Endodermal cell (in vitro differentiated cells): ENCODE data around the gene DCP1A. TPM values are rescaled to one million over a fixed set of nuclear protein-coding genes. Genes with fewer than 3 reads are reported as not detected.

Experiments
- DNase-seq: peaks from one replicate; pipeline ENCODE4 v3.0.0-alpha.2; 2017
- H3K27ac ChIP-seq: 2 replicates; pipeline ENCODE4 v1.5.1; 2013; ENCODE audit warnings: mild to moderate bottlenecking, low read depth, low read length, moderate library complexity
- H3K27me3 ChIP-seq: 2 replicates; pipeline ENCODE4 v1.6.1; 2013; ENCODE audit warnings: mild to moderate bottlenecking, low read length, moderate library complexity; ENCODE audit not compliant: insufficient read depth, control insufficient read depth, poor library complexity, severe bottlenecking
- H3K36me3 ChIP-seq: 2 replicates; pipeline ENCODE4 v1.7.0; 2013; ENCODE audit warnings: mild to moderate bottlenecking, low read length, moderate library complexity; ENCODE audit not compliant: control insufficient read depth, insufficient read depth
- H3K4me1 ChIP-seq: one replicate; pipeline ENCODE4 v1.7.0; 2013; ENCODE audit warnings: low read length; ENCODE audit not compliant: control insufficient read depth, insufficient read depth
- H3K4me3 ChIP-seq: 2 replicates; pipeline ENCODE4 v1.5.1; 2013; ENCODE audit warnings: mild to moderate bottlenecking, low read length, moderate library complexity
- H3K9ac ChIP-seq: 2 replicates; pipeline ENCODE4 v1.6.1; 2013; ENCODE audit warnings: mild to moderate bottlenecking, low read length, moderate library complexity; ENCODE audit not compliant: poor library complexity, severe bottlenecking; ENCODE audit errors: extremely low read depth
- H3K9me3 ChIP-seq: 2 replicates; pipeline ENCODE4 v1.6.1; 2013; ENCODE audit warnings: mild to moderate bottlenecking, low read length, moderate library complexity; ENCODE audit not compliant: control insufficient read depth
- H3K27ac Mint-ChIP-seq: 2 replicates; pipeline ENCODE4 v1.8.0; 2020; ENCODE audit warnings: mixed read lengths
- H3K27me3 Mint-ChIP-seq: 2 replicates; pipeline ENCODE4 v1.8.0; 2021; ENCODE audit warnings: mild to moderate bottlenecking, mixed read lengths; ENCODE audit not compliant: insufficient read depth
- H3K36me3 Mint-ChIP-seq: 2 replicates; pipeline ENCODE4 v1.8.0; 2020; ENCODE audit warnings: low read depth, mixed read lengths
- H3K4me1 Mint-ChIP-seq: 2 replicates; pipeline ENCODE4 v1.8.0; 2020; ENCODE audit warnings: mixed read lengths
- H3K4me3 Mint-ChIP-seq: 2 replicates; pipeline ENCODE4 v1.8.0; 2020; ENCODE audit warnings: mild to moderate bottlenecking, moderate library complexity, mixed read lengths
- H3K9me3 Mint-ChIP-seq: 2 replicates; pipeline ENCODE4 v1.8.0; 2020; ENCODE audit warnings: mild to moderate bottlenecking, mixed read lengths
- WGBS, 2 experiments: methylation state at CpG; one replicate each; pipeline versions ENCODE4 v1.1.5 to v1.1.7; 2013; ENCODE audit warnings: missing lambda C conversion rate in 2 of 2, mixed read lengths in 1 of 2; ENCODE audit not compliant: insufficient coverage in 1 of 2, insufficient read length in 1 of 2; 5-methylcytosine and 5-hydroxymethylcytosine counted together
- total RNA-seq, 2 donors: library from RNA; stranded (reverse); fragmentation: NEBNext Ultra II Directional in 1 of 2; extraction: Animal tissue kit (Norgen Biotek cat#: 25700) in 1 of 2; gene quantifications; 2 replicates in 1 of 2; 3 replicates in 1 of 2; pipeline ENCODE4 v1.2.1, GENCODE V29; 2021
- TF ChIP-seq, protein P1 (sequence below): fragments of 200-600 bp; sonication (generic); conservative IDR thresholded peaks from 2 replicates; pipeline ENCODE4 v1.5.0; 2021; ENCODE audit warnings: antibody characterized with exemption, mild to moderate bottlenecking

DCP1A gene
- total RNA-seq, 2 donors from 2014 or later, result 26.8 to 36.3 TPM

DNA sequence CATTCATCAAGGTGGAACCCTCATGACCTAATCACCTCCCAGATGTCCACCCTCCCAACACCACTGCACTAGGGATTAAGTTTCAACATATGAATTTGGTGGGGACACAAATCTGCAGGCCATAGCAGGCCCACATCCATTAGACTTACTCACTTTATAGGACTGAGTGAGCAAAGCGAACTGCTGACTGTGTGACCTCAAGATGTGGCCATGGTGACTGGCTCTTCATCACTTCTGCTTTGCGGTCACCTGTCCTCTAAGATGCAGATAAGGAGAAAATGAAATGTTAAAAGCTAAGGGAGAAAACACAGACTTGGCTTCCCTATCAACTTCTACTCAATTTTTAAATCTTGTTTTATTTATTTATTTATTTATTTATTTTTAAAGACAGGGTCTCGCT lies 14.5 kb upstream of the DCP1A start:
- H3K4me3 Mint-ChIP-seq, result no peak overlapping the region
- H3K27me3 Mint-ChIP-seq, result peaks cover 4% of the 10 kb centered on the region
- H3K4me1 ChIP-seq, result no peaks in the 10 kb centered on the region
- H3K9me3 Mint-ChIP-seq, result peaks cover 9% of the 10 kb centered on the region
- no peak overlapping the region for H3K27ac Mint-ChIP-seq
- H3K36me3 ChIP-seq, result no peaks in the 10 kb centered on the region
- no peaks in the 10 kb centered on the region for H3K9me3 ChIP-seq
- H3K36me3 Mint-ChIP-seq, result no peaks in the 10 kb centered on the region
- TF ChIP-seq, protein P1, sequence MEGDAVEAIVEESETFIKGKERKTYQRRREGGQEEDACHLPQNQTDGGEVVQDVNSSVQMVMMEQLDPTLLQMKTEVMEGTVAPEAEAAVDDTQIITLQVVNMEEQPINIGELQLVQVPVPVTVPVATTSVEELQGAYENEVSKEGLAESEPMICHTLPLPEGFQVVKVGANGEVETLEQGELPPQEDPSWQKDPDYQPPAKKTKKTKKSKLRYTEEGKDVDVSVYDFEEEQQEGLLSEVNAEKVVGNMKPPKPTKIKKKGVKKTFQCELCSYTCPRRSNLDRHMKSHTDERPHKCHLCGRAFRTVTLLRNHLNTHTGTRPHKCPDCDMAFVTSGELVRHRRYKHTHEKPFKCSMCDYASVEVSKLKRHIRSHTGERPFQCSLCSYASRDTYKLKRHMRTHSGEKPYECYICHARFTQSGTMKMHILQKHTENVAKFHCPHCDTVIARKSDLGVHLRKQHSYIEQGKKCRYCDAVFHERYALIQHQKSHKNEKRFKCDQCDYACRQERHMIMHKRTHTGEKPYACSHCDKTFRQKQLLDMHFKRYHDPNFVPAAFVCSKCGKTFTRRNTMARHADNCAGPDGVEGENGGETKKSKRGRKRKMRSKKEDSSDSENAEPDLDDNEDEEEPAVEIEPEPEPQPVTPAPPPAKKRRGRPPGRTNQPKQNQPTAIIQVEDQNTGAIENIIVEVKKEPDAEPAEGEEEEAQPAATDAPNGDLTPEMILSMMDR, result no peak
- H3K9ac ChIP-seq, result no peak overlapping the region
- no peak overlapping the region for H3K27ac ChIP-seq
- no peaks in the 10 kb centered on the region for H3K27me3 ChIP-seq
- no peak overlapping the region for H3K4me3 ChIP-seq
- DNase-seq, result no peak
- H3K4me1 Mint-ChIP-seq, result no peaks in the 10 kb centered on the region
- WGBS, 2 experiments, result 97 to 100% methylated on average over 1 to 3 of the region's 3 CpGs

DNA sequence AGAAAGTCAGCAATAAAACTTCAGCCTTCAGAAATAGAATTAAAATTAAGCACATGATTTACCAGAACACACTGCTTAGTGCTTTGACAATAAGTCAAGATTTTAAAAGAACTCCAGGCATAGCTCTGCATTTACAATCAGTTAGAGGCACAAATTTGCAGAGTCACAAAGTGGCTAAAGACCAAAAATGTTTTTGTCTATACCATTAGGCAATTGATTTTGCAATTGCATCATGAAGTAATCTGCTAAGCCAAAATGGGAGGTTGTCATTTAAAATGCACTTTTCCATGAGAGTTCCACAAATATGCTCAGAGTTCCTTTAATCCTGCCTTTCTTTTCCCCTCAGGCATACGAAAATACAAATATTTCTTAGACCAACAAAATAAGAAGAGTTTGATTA lies 10.1 kb upstream of the DCP1A start:
- Mint-ChIP-seq H3K36me3 (no peaks in the 10 kb centered on the region), H3K27ac (no peak overlapping the region), H3K4me3 (no peak overlapping the region), H3K9me3 (peaks cover 5% of the 10 kb centered on the region), H3K4me1 (no peaks in the 10 kb centered on the region), H3K27me3 (no peaks in the 10 kb centered on the region)
- H3K9ac ChIP-seq, result no peak overlapping the region
- no peaks in the 10 kb centered on the region for H3K4me1 ChIP-seq
- H3K4me3 ChIP-seq, result no peak overlapping the region
- no peak overlapping the region for H3K27ac ChIP-seq
- H3K9me3 ChIP-seq, result no peaks in the 10 kb centered on the region
- H3K36me3 ChIP-seq, result no peaks in the 10 kb centered on the region
- H3K27me3 ChIP-seq, result no peaks in the 10 kb centered on the region
- TF ChIP-seq, protein P1, result no peak
- 84 to 100% methylated on average over 1 of the region's 1 CpG for WGBS, 2 experiments
- no peak for DNase-seq

DNA sequence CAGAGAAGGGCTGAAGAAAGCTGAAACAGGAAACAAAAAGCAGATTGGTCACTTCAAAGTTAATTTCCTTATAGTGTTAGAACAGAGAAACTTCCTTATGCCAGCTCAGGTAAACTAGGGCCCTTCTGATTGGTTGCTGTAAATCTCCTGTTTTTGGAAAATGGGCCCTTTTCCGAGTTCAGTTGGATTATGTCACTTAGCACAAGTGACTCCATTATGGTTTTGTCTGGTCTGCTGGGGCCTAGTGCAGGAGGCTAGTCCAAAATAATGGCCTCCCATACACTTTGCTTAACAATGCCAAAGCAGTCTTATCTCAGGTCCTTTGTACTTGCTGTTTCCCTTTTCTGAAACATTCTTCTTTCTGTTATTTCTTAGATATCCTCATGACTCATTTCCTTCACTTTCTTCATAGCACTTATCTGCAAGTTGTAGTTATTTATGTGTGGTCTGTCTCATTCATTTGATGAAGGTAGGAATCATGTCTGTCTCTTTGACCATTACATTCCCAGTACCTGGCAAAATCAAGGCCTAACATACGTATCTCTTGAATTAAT lies 7.7 kb upstream of the DCP1A start:
- Mint-ChIP-seq H3K36me3 (no peaks in the 10 kb centered on the region), H3K27ac (no peak overlapping the region), H3K4me1 (peaks cover 9% of the 10 kb centered on the region), H3K27me3 (no peaks in the 10 kb centered on the region), H3K9me3 (peaks cover 5% of the 10 kb centered on the region), H3K4me3 (no peak overlapping the region)
- no peak overlapping the region for H3K27ac ChIP-seq
- H3K4me1 ChIP-seq, result peaks cover 3% of the 10 kb centered on the region
- H3K9ac ChIP-seq, result no peak overlapping the region
- no peaks in the 10 kb centered on the region for H3K27me3 ChIP-seq
- no peaks in the 10 kb centered on the region for H3K36me3 ChIP-seq
- TF ChIP-seq, protein P1, result no peak
- DNase-seq, result no peak
- no peak overlapping the region for H3K4me3 ChIP-seq
- WGBS, 2 experiments, result 91 to 92% methylated on average over 1 to 2 of the region's 2 CpGs
- H3K9me3 ChIP-seq, result no peaks in the 10 kb centered on the region
